OCI-M2 (cell line): ENCODE results near the gene SSBP3.

Experiments used
- DNase-seq: peaks from one replicate; lab custom pipeline; 2025; ENCODE audit not compliant: unreplicated experiment; lab: John Stamatoyannopoulos, UW

SSBP3 gene

GRCh38 chr1:54372978-54373377 is 33.2 kb downstream of the SSBP3 start:
- no peak for DNase-seq

- DNase-seq, result no peak
Observed at GRCh38 chr1:54371942-54372275, 34.3 kb downstream of the SSBP3 start.

GRCh38 chr1:54371038-54371941 is 34.9 kb downstream of the SSBP3 start:
- no peak for DNase-seq

- DNase-seq, result no peak
Observed at GRCh38 chr1:54370287-54370989, 35.8 kb downstream of the SSBP3 start.

GRCh38 chr1:54367613-54368012 is 38.6 kb downstream of the SSBP3 start:
- no peak for DNase-seq

GRCh38 chr1:54365847-54366246 is 40.3 kb downstream of the SSBP3 start:
- DNase-seq, result no peak

- DNase-seq, result no peak
Observed at GRCh38 chr1:54365398-54365797, 40.8 kb downstream of the SSBP3 start.

- no peak for DNase-seq
Observed at GRCh38 chr1:54364995-54365394, 41.2 kb downstream of the SSBP3 start.

- no peak for DNase-seq
Observed at GRCh38 chr1:54364582-54364981, 41.6 kb downstream of the SSBP3 start.

- DNase-seq, result no peak
Observed at GRCh38 chr1:54363925-54364324, 42.3 kb downstream of the SSBP3 start.

GRCh38 chr1:54362881-54363340 is 43.3 kb downstream of the SSBP3 start:
- no peak for DNase-seq

GRCh38 chr1:54361342-54361741 is 44.9 kb downstream of the SSBP3 start:
- DNase-seq, result no peak

GRCh38 chr1:54360165-54361005 is 45.8 kb downstream of the SSBP3 start:
- DNase-seq, result no peak

- no peak for DNase-seq
Observed at GRCh38 chr1:54359393-54360162, 46.6 kb downstream of the SSBP3 start.

GRCh38 chr1:54358503-54359168 is 47.6 kb downstream of the SSBP3 start:
- no peak for DNase-seq

GRCh38 chr1:54357967-54358366 is 48.2 kb downstream of the SSBP3 start:
- no peak for DNase-seq

- DNase-seq, result no peak
Observed at GRCh38 chr1:54356680-54357147, 49.5 kb downstream of the SSBP3 start.

GRCh38 chr1:54355931-54356679 is 50.1 kb downstream of the SSBP3 start:
- no peak for DNase-seq

- no peak for DNase-seq
Observed at GRCh38 chr1:54354899-54355298, 51.3 kb downstream of the SSBP3 start.
